HEK293 (cell line): ENCODE results near the gene PROSER2.

Experiments used
- CTCF ChIA-PET: fragments of 350-600 bp; formaldehyde crosslinking; extraction: SDS; loops from one replicate; lab custom pipeline; 2021; ENCODE audit warnings: antibody characterized with exemption; lab: Yijun Ruan, JAX
- POLR2A ChIA-PET: fragments of 300-600 bp; formaldehyde crosslinking; extraction: SDS; loops from one replicate; lab custom pipeline; 2020; ENCODE audit warnings: antibody characterized with exemption, inconsistent platforms; lab: Yijun Ruan, JAX
- H3K27ac ChIP-seq: fragments of 200-500 bp; sonication (Bioruptor generic); 2 replicates; pipeline ENCODE4 v1.5.1; 2014; ENCODE audit warnings: low read depth, low read length, control low read depth, inconsistent platforms; ENCODE audit errors: extremely low read depth
- H3K36me3 ChIP-seq, 2 experiments: fragments of 200-500 bp in 1 of 2; sonication (Bioruptor generic) in 1 of 2; 1 replicate in 1 of 2; 2 replicates in 1 of 2; pipeline ENCODE4 v1.5.1; 2014 to 2017; ENCODE audit warnings: inconsistent platforms in 2 of 2, low read length in 2 of 2; ENCODE audit not compliant: control insufficient read depth in 2 of 2, insufficient read depth in 1 of 2
- H3K4me1 ChIP-seq: fragments of 200-500 bp; sonication (Bioruptor generic); 2 replicates; pipeline ENCODE4 v1.5.1; 2014; ENCODE audit warnings: mild to moderate bottlenecking, low read length, inconsistent platforms; ENCODE audit not compliant: control insufficient read depth, insufficient read depth
- H3K4me3 ChIP-seq: 2 replicates; pipeline ENCODE4 v1.5.1; 2011; ENCODE audit warnings: low read depth, mild to moderate bottlenecking, control low read depth, low read length, moderate library complexity
- H3K9me3 ChIP-seq: fragments of 200-500 bp; sonication (Bioruptor generic); 2 replicates; pipeline ENCODE4 v1.5.1; 2014; ENCODE audit warnings: low read depth, low read length, inconsistent platforms; ENCODE audit not compliant: control insufficient read depth, insufficient read depth
- BCL11B ChIP-seq: fragments of 450-650 bp; formaldehyde crosslinking; IDR thresholded peaks from 2 replicates; pipeline ENCODE4 v1.5.1; 2016; ENCODE audit warnings: low read depth, missing biosample characterization, missing genetic modification characterization
- FEZF1 ChIP-seq: fragments of 450-650 bp; formaldehyde crosslinking; IDR thresholded peaks from 2 replicates; pipeline ENCODE4 v1.5.1; 2016; ENCODE audit warnings: missing biosample characterization, missing genetic modification characterization
- KLF1 ChIP-seq: fragments of 450-650 bp; formaldehyde crosslinking; IDR thresholded peaks from 2 replicates; pipeline ENCODE4 v1.5.1; 2016; ENCODE audit warnings: missing biosample characterization, missing genetic modification characterization
- KLF16 ChIP-seq: fragments of 450-650 bp; formaldehyde crosslinking; IDR thresholded peaks from 2 replicates; pipeline ENCODE4 v1.5.1; 2017; ENCODE audit warnings: missing biosample characterization, missing genetic modification characterization
- KLF7 ChIP-seq: fragments of 450-650 bp; formaldehyde crosslinking; IDR thresholded peaks from 2 replicates; pipeline ENCODE4 v1.5.1; 2016; ENCODE audit warnings: missing biosample characterization, missing genetic modification characterization, borderline replicate concordance
- KLF9 ChIP-seq: fragments of 450-650 bp; formaldehyde crosslinking; IDR thresholded peaks from 2 replicates; pipeline ENCODE4 v1.5.1; 2016; ENCODE audit warnings: missing biosample characterization, missing genetic modification characterization, low read depth
- OSR2 ChIP-seq: fragments of 450-650 bp; formaldehyde crosslinking; IDR thresholded peaks from 2 replicates; pipeline ENCODE4 v1.5.1; 2016; ENCODE audit warnings: missing biosample characterization, missing genetic modification characterization
- REPIN1 ChIP-seq: fragments of 450-650 bp; formaldehyde crosslinking; IDR thresholded peaks from 2 replicates; pipeline ENCODE4 v1.5.1; 2017; ENCODE audit warnings: missing biosample characterization, missing genetic modification characterization, low read depth
- SP3 ChIP-seq: fragments of 450-650 bp; formaldehyde crosslinking; IDR thresholded peaks from 2 replicates; pipeline ENCODE4 v1.5.1; 2016; ENCODE audit warnings: missing biosample characterization, missing genetic modification characterization
- TRIM28 ChIP-seq: IDR thresholded peaks from 2 replicates; pipeline ENCODE4 v1.6.1; 2011; ENCODE audit warnings: low read length, control low read depth, borderline replicate concordance
- ZBTB20 ChIP-seq: fragments of 450-650 bp; formaldehyde crosslinking; IDR thresholded peaks from 2 replicates; pipeline ENCODE4 v1.5.1; 2016; ENCODE audit warnings: missing biosample characterization, missing genetic modification characterization
- ZBTB7A ChIP-seq: fragments of 450-650 bp; formaldehyde crosslinking; IDR thresholded peaks from 2 replicates; pipeline ENCODE4 v1.5.1; 2016; ENCODE audit warnings: low read depth, missing biosample characterization, missing genetic modification characterization
- ZFP69B ChIP-seq: fragments of 450-650 bp; formaldehyde crosslinking; IDR thresholded peaks from 2 replicates; pipeline ENCODE4 v1.5.1; 2016; ENCODE audit warnings: missing biosample characterization, missing genetic modification characterization
- ZNF10 ChIP-seq: fragments of 450-650 bp; formaldehyde crosslinking; IDR thresholded peaks from 2 replicates; pipeline ENCODE4 v1.5.1; 2017; ENCODE audit warnings: missing biosample characterization, missing genetic modification characterization
- ZNF112 ChIP-seq: fragments of 450-650 bp; formaldehyde crosslinking; IDR thresholded peaks from 2 replicates; pipeline ENCODE4 v1.5.0; 2017; ENCODE audit warnings: missing biosample characterization, missing genetic modification characterization
- ZNF114 ChIP-seq: fragments of 450-650 bp; formaldehyde crosslinking; IDR thresholded peaks from 2 replicates; pipeline ENCODE4 v1.5.0; 2017; ENCODE audit warnings: missing biosample characterization, missing genetic modification characterization
- ZNF138 ChIP-seq: fragments of 450-650 bp; formaldehyde crosslinking; IDR thresholded peaks from 2 replicates; pipeline ENCODE4 v1.5.1; 2016; ENCODE audit warnings: missing biosample characterization, missing genetic modification characterization, borderline replicate concordance
- ZNF155 ChIP-seq: fragments of 450-650 bp; formaldehyde crosslinking; IDR thresholded peaks from 2 replicates; pipeline ENCODE4 v1.5.1; 2016; ENCODE audit warnings: missing biosample characterization, missing genetic modification characterization
- ZNF157 ChIP-seq: fragments of 450-650 bp; formaldehyde crosslinking; IDR thresholded peaks from 2 replicates; pipeline ENCODE4 v1.5.1; 2016; ENCODE audit warnings: missing biosample characterization, missing genetic modification characterization
- ZNF23 ChIP-seq: fragments of 450-650 bp; formaldehyde crosslinking; IDR thresholded peaks from 2 replicates; pipeline ENCODE4 v1.5.1; 2016; ENCODE audit warnings: missing biosample characterization, missing genetic modification characterization, borderline replicate concordance
- ZNF292 ChIP-seq: fragments of 450-650 bp; formaldehyde crosslinking; IDR thresholded peaks from 2 replicates; pipeline ENCODE4 v1.5.1; 2016; ENCODE audit warnings: low read depth, missing biosample characterization, missing genetic modification characterization, borderline replicate concordance
- ZNF350 ChIP-seq: fragments of 450-650 bp; formaldehyde crosslinking; IDR thresholded peaks from 2 replicates; pipeline ENCODE4 v1.5.0; 2017; ENCODE audit warnings: missing biosample characterization, mild to moderate bottlenecking, missing genetic modification characterization
- ZNF354C ChIP-seq: fragments of 450-650 bp; formaldehyde crosslinking; IDR thresholded peaks from 2 replicates; pipeline ENCODE4 v1.5.1; 2016; ENCODE audit warnings: missing biosample characterization, missing genetic modification characterization, low read depth, borderline replicate concordance
- ZNF473 ChIP-seq: fragments of 450-650 bp; formaldehyde crosslinking; IDR thresholded peaks from 2 replicates; pipeline ENCODE4 v1.5.1; 2017; ENCODE audit warnings: missing biosample characterization, missing genetic modification characterization
- ZNF501 ChIP-seq: fragments of 450-650 bp; formaldehyde crosslinking; IDR thresholded peaks from 2 replicates; pipeline ENCODE4 v1.5.1; 2016; ENCODE audit warnings: missing biosample characterization, missing genetic modification characterization
- ZNF521 ChIP-seq: fragments of 450-650 bp; formaldehyde crosslinking; IDR thresholded peaks from 2 replicates; pipeline ENCODE4 v1.5.1; 2017; ENCODE audit warnings: missing biosample characterization, mild to moderate bottlenecking, missing genetic modification characterization
- ZNF549 ChIP-seq: fragments of 450-650 bp; IDR thresholded peaks from 2 replicates; pipeline ENCODE4 v1.5.1; 2018; ENCODE audit warnings: missing biosample characterization, missing genetic modification characterization, mild to moderate bottlenecking, inconsistent platforms, moderate library complexity
- ZNF558 ChIP-seq: fragments of 450-650 bp; formaldehyde crosslinking; IDR thresholded peaks from 2 replicates; pipeline ENCODE4 v1.5.1; 2016; ENCODE audit warnings: missing biosample characterization, missing genetic modification characterization
- ZNF621 ChIP-seq: fragments of 450-650 bp; formaldehyde crosslinking; IDR thresholded peaks from 2 replicates; pipeline ENCODE4 v1.5.1; 2017; ENCODE audit warnings: missing biosample characterization, missing genetic modification characterization
- ZNF623 ChIP-seq: fragments of 450-650 bp; formaldehyde crosslinking; IDR thresholded peaks from 2 replicates; pipeline ENCODE4 v1.5.1; 2016; ENCODE audit warnings: missing biosample characterization, missing genetic modification characterization
- ZNF624 ChIP-seq: fragments of 450-650 bp; formaldehyde crosslinking; IDR thresholded peaks from 2 replicates; pipeline ENCODE4 v1.5.1; 2017; ENCODE audit warnings: missing biosample characterization, missing genetic modification characterization
- TF ChIP-seq, protein P1 (sequence below): fragments of 450-650 bp; formaldehyde crosslinking; IDR thresholded peaks from 2 replicates; pipeline ENCODE4 v1.5.1; 2016; ENCODE audit warnings: missing biosample characterization, missing genetic modification characterization
- TF ChIP-seq, protein P2 (sequence below): fragments of 450-650 bp; formaldehyde crosslinking; IDR thresholded peaks from 2 replicates; pipeline ENCODE4 v1.5.1; 2016; ENCODE audit warnings: missing biosample characterization, missing genetic modification characterization
- TF ChIP-seq, protein P3 (sequence below): fragments of 450-650 bp; formaldehyde crosslinking; IDR thresholded peaks from 2 replicates; pipeline ENCODE4 v1.5.1; 2016; ENCODE audit warnings: missing biosample characterization, missing genetic modification characterization

PROSER2 gene

DNA sequence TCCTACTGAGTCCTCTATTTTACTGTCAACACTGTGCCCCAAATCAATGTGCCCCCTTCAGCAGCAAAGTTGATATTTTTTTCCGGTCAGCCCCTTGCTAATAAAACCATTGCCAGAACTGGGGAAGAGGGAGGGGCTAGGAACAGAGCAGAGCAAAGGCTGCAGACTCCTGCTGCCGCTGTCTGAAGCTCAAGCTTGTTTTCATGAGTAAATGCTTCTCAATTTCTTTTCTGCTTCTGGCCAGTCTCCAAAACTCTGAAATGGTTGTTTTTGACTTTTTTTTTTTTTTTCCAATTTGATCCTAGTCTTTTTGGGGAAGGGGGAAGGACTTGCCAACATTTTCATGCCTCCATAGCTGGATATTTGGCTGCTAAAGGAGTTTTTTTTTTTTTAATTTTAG lies 26.7 kb upstream of the PROSER2 start:
- Histone ChIP-seq H3K27ac (no peak overlapping the region), H3K36me3 (no peaks in the 10 kb centered on the region), H3K4me1 (no peaks in the 10 kb centered on the region), H3K4me3 (no peak overlapping the region), H3K9me3 (no peaks in the 10 kb centered on the region)
- POLR2A ChIA-PET = interaction anchor here (0.6 kb wide), 1 partner anchor 374 kb away, joined by 3 read pairs; no protein-coding TSS in a partner anchor
- CTCF ChIA-PET = interaction anchor here (0.5 to 1.8 kb wide), 6 partner anchors 14 to 378 kb away, joined by 3 to 4 read pairs (median 3); no protein-coding TSS in a partner anchor
- TF ChIP-seq OSR2 (tag by site-specific recombination) (no peak), ZNF292 (tag by site-specific recombination) (no peak), KLF1 (tag by site-specific recombination) (no peak), ZNF354C (tag by site-specific recombination) (no peak), ZNF23 (no peak), ZNF473 (no peak), KLF16 (tag by site-specific recombination) (no peak), ZNF155 (tag by site-specific recombination) (no peak), ZBTB7A (tag by site-specific recombination) (no peak), ZNF623 (no peak), KLF9 (no peak), SP3 (tag by site-specific recombination) (no peak), ZBTB20 (tag by site-specific recombination) (no peak), ZNF350 (tag by site-specific recombination) (no peak), ZNF501 (tag by site-specific recombination) (no peak), ZNF10 (tag by site-specific recombination) (no peak)
- TF ChIP-seq, protein P1, sequence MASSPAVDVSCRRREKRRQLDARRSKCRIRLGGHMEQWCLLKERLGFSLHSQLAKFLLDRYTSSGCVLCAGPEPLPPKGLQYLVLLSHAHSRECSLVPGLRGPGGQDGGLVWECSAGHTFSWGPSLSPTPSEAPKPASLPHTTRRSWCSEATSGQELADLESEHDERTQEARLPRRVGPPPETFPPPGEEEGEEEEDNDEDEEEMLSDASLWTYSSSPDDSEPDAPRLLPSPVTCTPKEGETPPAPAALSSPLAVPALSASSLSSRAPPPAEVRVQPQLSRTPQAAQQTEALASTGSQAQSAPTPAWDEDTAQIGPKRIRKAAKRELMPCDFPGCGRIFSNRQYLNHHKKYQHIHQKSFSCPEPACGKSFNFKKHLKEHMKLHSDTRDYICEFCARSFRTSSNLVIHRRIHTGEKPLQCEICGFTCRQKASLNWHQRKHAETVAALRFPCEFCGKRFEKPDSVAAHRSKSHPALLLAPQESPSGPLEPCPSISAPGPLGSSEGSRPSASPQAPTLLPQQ (tag by site-specific recombination) = no peak

DNA sequence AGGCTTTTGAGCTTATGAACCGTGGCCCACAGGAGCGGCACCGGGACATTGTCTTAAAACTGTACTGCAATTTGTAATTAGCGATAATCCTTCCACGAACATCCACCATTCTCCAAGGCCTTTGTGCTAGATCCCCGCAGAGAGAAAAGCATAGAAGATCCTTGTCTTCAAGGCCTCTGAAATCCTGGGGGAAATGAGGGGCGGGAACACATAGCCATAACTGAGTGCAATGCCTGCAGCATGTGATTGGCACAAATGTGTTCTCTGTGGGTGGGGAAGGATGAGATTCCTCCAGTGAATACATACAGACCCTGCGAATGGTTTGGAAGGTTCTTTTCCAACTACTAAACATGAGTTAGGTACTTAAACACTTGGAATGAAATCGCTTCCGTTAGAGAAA lies 25.9 kb upstream of the PROSER2 start:
- no peak for TF ChIP-seq ZNF521 (tag by site-specific recombination)
- no peak for TF ChIP-seq ZNF549 (tag by site-specific recombination)
- TF ChIP-seq ZFP69B = no peak
- TF ChIP-seq BCL11B (tag by site-specific recombination) = no peak
- no peak for TF ChIP-seq REPIN1 (tag by site-specific recombination)
- TF ChIP-seq, protein P2, sequence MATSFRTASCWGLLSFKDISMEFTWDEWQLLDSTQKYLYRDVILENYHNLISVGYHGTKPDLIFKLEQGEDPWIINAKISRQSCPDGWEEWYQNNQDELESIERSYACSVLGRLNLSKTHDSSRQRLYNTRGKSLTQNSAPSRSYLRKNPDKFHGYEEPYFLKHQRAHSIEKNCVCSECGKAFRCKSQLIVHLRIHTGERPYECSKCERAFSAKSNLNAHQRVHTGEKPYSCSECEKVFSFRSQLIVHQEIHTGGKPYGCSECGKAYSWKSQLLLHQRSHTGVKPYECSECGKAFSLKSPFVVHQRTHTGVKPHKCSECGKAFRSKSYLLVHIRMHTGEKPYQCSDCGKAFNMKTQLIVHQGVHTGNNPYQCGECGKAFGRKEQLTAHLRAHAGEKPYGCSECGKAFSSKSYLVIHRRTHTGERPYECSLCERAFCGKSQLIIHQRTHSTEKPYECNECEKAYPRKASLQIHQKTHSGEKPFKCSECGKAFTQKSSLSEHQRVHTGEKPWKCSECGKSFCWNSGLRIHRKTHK (tag by site-specific recombination) = no peak
- no peak for TF ChIP-seq ZNF621 (tag by site-specific recombination)
- no peak for TF ChIP-seq ZNF624 (tag by site-specific recombination)
- no peak for TF ChIP-seq FEZF1 (tag by site-specific recombination)
- TF ChIP-seq ZNF157 = no peak
- TF ChIP-seq, protein P3, sequence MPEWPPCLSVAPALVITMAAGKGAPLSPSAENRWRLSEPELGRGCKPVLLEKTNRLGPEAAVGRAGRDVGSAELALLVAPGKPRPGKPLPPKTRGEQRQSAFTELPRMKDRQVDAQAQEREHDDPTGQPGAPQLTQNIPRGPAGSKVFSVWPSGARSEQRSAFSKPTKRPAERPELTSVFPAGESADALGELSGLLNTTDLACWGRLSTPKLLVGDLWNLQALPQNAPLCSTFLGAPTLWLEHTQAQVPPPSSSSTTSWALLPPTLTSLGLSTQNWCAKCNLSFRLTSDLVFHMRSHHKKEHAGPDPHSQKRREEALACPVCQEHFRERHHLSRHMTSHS = no peak
- no peak for TF ChIP-seq ZNF138 (tag by site-specific recombination)
- TF ChIP-seq KLF7 (tag by site-specific recombination) = no peak
- no peak for TF ChIP-seq ZNF114
- TF ChIP-seq OSR2 (tag by site-specific recombination) = no peak
- no peak for TF ChIP-seq ZNF558 (tag by site-specific recombination)
- no peak for TF ChIP-seq ZNF112 (tag by site-specific recombination)
- no peak for TF ChIP-seq TRIM28
- H3K36me3 ChIP-seq = no peaks in the 10 kb centered on the region
- ChIA-PET POLR2A (no interaction called here), CTCF (interaction anchor here (0.9 to 2.1 kb wide), 5 partner anchors 13 to 190 kb away, joined by 3 to 8 read pairs (median 3); no protein-coding TSS in a partner anchor)
- H3K4me3 ChIP-seq = no peak overlapping the region
- H3K27ac ChIP-seq = no peak overlapping the region
- H3K9me3 ChIP-seq = no peaks in the 10 kb centered on the region
- H3K4me1 ChIP-seq = no peaks in the 10 kb centered on the region
